ENCODE data around the gene USP38. TPM values are rescaled to one million over a fixed set of nuclear protein-coding genes. Genes with fewer than 3 reads are reported as not detected.

USP38 gene
- total and polyA plus RNA-seq, 11 donors = 3.8 to 29.7 (median 20.4) TPM

DNA sequence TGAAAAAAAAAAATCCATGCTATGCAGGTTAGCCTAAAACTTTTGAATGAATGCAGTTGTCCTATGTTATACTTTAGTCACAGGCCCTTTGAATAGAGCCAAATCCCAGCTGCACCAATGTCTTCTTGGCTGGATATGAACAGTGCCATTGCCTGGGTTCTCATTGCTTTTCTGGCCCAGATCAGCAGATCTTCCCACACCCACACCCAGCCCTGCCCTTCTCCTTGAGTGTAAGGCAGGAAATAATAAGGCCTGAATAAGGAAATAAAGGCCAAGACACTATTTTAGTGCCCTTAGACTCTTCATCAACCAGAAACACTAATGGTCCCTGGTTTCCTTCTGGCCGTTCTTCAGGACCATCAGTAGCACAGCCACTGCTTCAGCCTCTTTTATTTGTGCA, 66.6 kb downstream of the USP38 start:
- Histone ChIP-seq H3K9me3 (no peaks in the 10 kb centered on the region), H3K4me1 (peaks cover 0 to 6% (median 0%) of the 10 kb centered on the region in 12 donors), H3K27me3 (no peaks in the 10 kb centered on the region), H3K36me3 (no peaks in the 10 kb centered on the region), H3K4me3 (no peak overlapping the region), H3K27ac (no peak overlapping the region)
- peak in 2 of 4 donors; percentile 31 to 37 for ATAC-seq
- no peak for DNase-seq
- TF ChIP-seq, protein P1, sequence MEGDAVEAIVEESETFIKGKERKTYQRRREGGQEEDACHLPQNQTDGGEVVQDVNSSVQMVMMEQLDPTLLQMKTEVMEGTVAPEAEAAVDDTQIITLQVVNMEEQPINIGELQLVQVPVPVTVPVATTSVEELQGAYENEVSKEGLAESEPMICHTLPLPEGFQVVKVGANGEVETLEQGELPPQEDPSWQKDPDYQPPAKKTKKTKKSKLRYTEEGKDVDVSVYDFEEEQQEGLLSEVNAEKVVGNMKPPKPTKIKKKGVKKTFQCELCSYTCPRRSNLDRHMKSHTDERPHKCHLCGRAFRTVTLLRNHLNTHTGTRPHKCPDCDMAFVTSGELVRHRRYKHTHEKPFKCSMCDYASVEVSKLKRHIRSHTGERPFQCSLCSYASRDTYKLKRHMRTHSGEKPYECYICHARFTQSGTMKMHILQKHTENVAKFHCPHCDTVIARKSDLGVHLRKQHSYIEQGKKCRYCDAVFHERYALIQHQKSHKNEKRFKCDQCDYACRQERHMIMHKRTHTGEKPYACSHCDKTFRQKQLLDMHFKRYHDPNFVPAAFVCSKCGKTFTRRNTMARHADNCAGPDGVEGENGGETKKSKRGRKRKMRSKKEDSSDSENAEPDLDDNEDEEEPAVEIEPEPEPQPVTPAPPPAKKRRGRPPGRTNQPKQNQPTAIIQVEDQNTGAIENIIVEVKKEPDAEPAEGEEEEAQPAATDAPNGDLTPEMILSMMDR (IDR thresholded peaks at IDR 0.05) = no peak
- no peak for TF ChIP-seq POLR2A (IDR thresholded peaks at IDR 0.05)
- WGBS, 4 donors = 55 to 76% (median 63%) methylated on average over 1 of the region's 1 CpG
- intact Hi-C loops (cut with DNase I) = no loop called here

DNA sequence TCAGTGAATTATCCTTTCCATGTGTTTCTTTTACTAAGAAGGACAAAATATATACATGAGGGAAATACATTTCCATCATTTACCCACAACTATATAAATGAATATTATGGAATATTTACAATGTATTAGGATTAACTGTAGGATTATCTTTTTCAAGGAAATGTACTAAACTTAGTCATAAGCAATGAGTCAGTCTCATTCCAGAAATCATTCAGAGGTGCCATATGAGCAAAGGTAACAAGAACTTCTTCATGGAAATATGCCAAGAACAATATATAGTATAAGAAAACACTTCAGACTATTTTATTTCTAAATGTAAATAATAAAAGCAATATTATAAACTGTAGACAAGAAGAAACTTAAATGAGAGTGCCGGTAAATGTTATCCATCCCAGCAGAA, 67.1 kb downstream of the USP38 start:
- Histone ChIP-seq H3K4me3 (no peak overlapping the region), H3K27me3 (no peaks in the 10 kb centered on the region), H3K9me3 (no peaks in the 10 kb centered on the region), H3K36me3 (no peaks in the 10 kb centered on the region), H3K4me1 (peaks cover 0 to 6% (median 0%) of the 10 kb centered on the region in 12 donors), H3K27ac (no peak overlapping the region)
- ATAC-seq (no peak), DNase-seq (no peak)
- no peak for TF ChIP-seq POLR2A (IDR thresholded peaks at IDR 0.05)
- TF ChIP-seq, protein P1 (IDR thresholded peaks at IDR 0.05) = no peak
- intact Hi-C loops (cut with DNase I) = no loop called here
- 0 to 100% (median 27%) methylated on average over 1 of the region's 1 CpG for WGBS, 4 donors

DNA sequence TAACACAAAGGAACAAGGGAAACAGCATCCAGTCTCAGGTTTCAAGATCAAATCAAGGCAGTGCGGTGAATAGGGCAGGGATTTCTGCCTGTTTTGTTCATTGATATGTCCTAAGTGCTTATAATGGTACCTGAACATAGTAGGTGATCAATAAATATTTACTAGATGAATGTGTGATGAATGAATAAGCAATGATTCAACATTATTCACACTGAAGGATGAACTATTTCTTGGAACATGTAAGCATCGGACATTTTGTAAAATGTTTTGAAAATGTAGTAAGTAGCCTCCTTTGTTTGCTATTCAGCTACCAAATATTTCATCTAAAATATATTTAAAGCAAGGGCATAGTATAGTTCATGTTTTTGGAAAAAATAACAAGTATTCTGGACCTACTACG, 67.8 kb downstream of the USP38 start:
- DNase-seq = no peak
- Histone ChIP-seq H3K27me3 (no peaks in the 10 kb centered on the region), H3K4me1 (peaks cover 0 to 6% (median 0%) of the 10 kb centered on the region in 12 donors), H3K27ac (no peak overlapping the region), H3K9me3 (no peaks in the 10 kb centered on the region), H3K36me3 (no peaks in the 10 kb centered on the region), H3K4me3 (no peak overlapping the region)
- TF ChIP-seq, protein P1 (IDR thresholded peaks at IDR 0.05) = no peak
- WGBS, 4 donors = 96 to 98% (median 97%) methylated on average over 3 of the region's 3 CpGs
- ATAC-seq = no peak
- intact Hi-C loops (cut with DNase I) = no loop called here

DNA sequence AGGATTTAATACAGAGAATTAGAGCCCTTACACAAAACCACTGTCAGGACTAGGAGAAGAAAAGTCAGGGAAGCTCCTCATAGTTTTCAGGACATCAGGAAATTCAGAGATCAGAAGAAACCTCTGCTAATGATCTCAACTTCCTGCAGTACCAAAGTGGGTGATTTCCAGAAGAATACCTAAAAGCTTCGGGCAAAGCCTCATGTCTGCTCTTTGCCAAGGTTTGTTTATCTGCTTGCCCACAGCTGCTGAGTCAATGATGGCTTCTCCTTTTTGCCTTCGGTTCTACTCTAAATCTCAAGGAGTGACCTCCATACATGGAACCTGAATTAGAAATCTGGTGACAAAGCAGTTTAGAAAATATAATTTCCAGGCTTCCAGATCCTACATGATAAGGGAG, 68.4 kb downstream of the USP38 start:
- Histone ChIP-seq H3K27ac (no peak overlapping the region), H3K4me3 (no peak overlapping the region), H3K36me3 (no peaks in the 10 kb centered on the region), H3K9me3 (no peaks in the 10 kb centered on the region), H3K4me1 (peaks cover 0 to 6% (median 0%) of the 10 kb centered on the region in 12 donors), H3K27me3 (no peaks in the 10 kb centered on the region)
- 72 to 77% (median 76%) methylated on average over 2 of the region's 2 CpGs for WGBS, 4 donors
- intact Hi-C loops (cut with DNase I) = no loop called here
- no peak for ATAC-seq
- DNase-seq = no peak
- TF ChIP-seq POLR2A (IDR thresholded peaks at IDR 0.05) = no peak
- TF ChIP-seq, protein P1 (IDR thresholded peaks at IDR 0.05) = no peak
